Medulla oblongata (tissue), 1 donor: ENCODE results near the gene AGBL5.
"Not testable (repeated sequence)": the region's sequence is repeated elsewhere in the genome, so short reads cannot be mapped to it uniquely, and the experiment has no call there.

Source experiments
- DNase-seq: peaks from one replicate; pipeline ENCODE4 v3.0.0-alpha.2; 2015; ENCODE audit errors: extremely low spot score

AGBL5 gene

GRCh38 chr2:27053321-27053720 lies 1.9 kb downstream of the AGBL5 start:
- DNase-seq: no peak

GRCh38 chr2:27053776-27054175 lies 2.3 kb downstream of the AGBL5 start:
- DNase-seq: no peak

- DNase-seq: no peak
These were observed 3.3 kb downstream of the AGBL5 start for GRCh38 chr2:27054721-27055120.

- no peak for DNase-seq
These were observed 5.7 kb downstream of the AGBL5 start for GRCh38 chr2:27057184-27057583.

GRCh38 chr2:27058210-27058609 lies 6.7 kb downstream of the AGBL5 start:
- DNase-seq: no peak

GRCh38 chr2:27059141-27059820 lies 7.8 kb downstream of the AGBL5 start:
- DNase-seq: no peak

GRCh38 chr2:27060323-27060722 lies 8.9 kb downstream of the AGBL5 start:
- DNase-seq: no peak

GRCh38 chr2:27065128-27065527 lies 13.7 kb downstream of the AGBL5 start:
- no peak for DNase-seq

- no peak for DNase-seq
These were observed 15.9 kb downstream of the AGBL5 start for GRCh38 chr2:27067385-27067784.

GRCh38 chr2:27069436-27069835 lies 18.0 kb downstream of the AGBL5 start:
- no peak for DNase-seq

GRCh38 chr2:27069961-27070618 lies 18.6 kb downstream of the AGBL5 start:
- no peak for DNase-seq

- DNase-seq: no peak
These were observed 19.3 kb downstream of the AGBL5 start for GRCh38 chr2:27070653-27071276.

- DNase-seq: peak; percentile 97
These were observed 20.0 kb downstream of the AGBL5 start, which contains the start of gene OST4 for GRCh38 chr2:27071277-27071989. Gene OST4, minus strand, starts transcription at chr2:27071654.

GRCh38 chr2:27071990-27072830 lies 20.7 kb downstream of the AGBL5 start:
- DNase-seq: peak; percentile 58

GRCh38 chr2:27072920-27073319 lies 21.5 kb downstream of the AGBL5 start:
- DNase-seq: no peak

GRCh38 chr2:27073782-27074181 lies 22.3 kb downstream of the AGBL5 start:
- no peak for DNase-seq

GRCh38 chr2:27074738-27075565 lies 23.5 kb downstream of the AGBL5 start:
- peak; percentile 41 for DNase-seq

- DNase-seq: not testable (repeated sequence)
These were observed 24.1 kb downstream of the AGBL5 start for GRCh38 chr2:27075566-27075871.

GRCh38 chr2:27076323-27076722 lies 24.9 kb downstream of the AGBL5 start:
- DNase-seq: peak; percentile 16

GRCh38 chr2:27077231-27077630 lies 25.8 kb downstream of the AGBL5 start:
- no peak for DNase-seq
